Peyer's patch (tissue), 4 donors: ENCODE data around the gene APEH.

Experiments used
- POLR2A ChIP-seq, 2 donors: fragments of 450-650 bp; IDR thresholded peaks; one replicate each; pipeline ENCODE4 v1.5.1; 2017; ENCODE audit warnings: antibody characterized with exemption in 2 of 2, mild to moderate bottlenecking in 2 of 2, moderate library complexity in 2 of 2
- TF ChIP-seq, protein P1 (sequence below), 6 experiments: fragments of 450-650 bp in 4 of 6; fragments of 200-600 bp in 2 of 6; sonication (generic) in 1 of 6; IDR thresholded peaks; one replicate each; pipeline ENCODE4 v1.5.1; 2017 to 2019; ENCODE audit warnings: antibody characterized with exemption in 6 of 6, mild to moderate bottlenecking in 3 of 6, moderate library complexity in 1 of 6

DNA sequence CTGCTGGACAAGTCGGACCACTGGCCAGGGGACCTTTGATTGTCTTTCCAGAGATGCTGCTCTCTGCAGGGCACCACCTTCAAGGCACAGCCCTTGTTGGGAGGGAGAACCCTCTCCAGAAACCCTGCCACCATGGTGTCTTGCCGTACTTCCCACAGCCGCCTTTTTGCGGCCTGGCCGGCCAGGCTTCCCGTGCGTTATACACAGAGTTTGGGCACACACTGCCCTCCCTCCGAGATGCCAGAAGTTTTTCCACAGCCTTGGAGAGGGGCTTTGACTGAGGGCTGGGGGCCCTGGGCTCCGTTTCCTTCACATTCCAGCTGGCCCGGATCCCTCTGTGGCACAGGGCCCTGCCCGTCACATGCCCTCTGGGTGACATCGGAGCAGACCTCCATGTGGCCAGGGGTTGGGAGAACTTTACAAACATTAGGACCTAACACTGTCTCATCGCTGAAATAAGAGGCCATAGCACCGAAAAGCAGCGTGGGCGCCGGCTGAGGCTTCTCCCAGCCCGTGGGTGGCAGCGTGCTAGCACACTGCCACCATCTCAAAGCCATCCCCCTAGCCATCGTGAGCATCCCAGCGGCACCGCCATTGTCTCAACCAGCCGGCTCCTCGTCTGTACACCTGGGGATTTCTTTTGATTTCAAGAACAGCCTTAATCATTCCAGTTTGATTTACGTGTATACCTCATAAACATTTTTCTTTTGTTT is 6.3 kb upstream of the APEH start:
- TF ChIP-seq, protein P1, sequence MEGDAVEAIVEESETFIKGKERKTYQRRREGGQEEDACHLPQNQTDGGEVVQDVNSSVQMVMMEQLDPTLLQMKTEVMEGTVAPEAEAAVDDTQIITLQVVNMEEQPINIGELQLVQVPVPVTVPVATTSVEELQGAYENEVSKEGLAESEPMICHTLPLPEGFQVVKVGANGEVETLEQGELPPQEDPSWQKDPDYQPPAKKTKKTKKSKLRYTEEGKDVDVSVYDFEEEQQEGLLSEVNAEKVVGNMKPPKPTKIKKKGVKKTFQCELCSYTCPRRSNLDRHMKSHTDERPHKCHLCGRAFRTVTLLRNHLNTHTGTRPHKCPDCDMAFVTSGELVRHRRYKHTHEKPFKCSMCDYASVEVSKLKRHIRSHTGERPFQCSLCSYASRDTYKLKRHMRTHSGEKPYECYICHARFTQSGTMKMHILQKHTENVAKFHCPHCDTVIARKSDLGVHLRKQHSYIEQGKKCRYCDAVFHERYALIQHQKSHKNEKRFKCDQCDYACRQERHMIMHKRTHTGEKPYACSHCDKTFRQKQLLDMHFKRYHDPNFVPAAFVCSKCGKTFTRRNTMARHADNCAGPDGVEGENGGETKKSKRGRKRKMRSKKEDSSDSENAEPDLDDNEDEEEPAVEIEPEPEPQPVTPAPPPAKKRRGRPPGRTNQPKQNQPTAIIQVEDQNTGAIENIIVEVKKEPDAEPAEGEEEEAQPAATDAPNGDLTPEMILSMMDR (IDR thresholded peaks at IDR 0.05): no peak
- no peak for TF ChIP-seq POLR2A (IDR thresholded peaks at IDR 0.05)
